HG02981 (cell line): Measurements from ENCODE around the gene CREG1.
"Not testable (repeated sequence)": the region's sequence is repeated elsewhere in the genome, so short reads cannot be mapped to it uniquely, and the experiment has no call there.

Source experiments
- ATAC-seq: cut with Tn5 transposase; IDR thresholded peaks from one replicate; pipeline ENCODE4 v1.9.1; 2021; ENCODE audit warnings: mild to moderate bottlenecking, moderate library complexity; ENCODE audit not compliant: unreplicated experiment

CREG1 gene

GRCh38 chr1:167564612-167565270 is 11.2 kb upstream of the CREG1 start:
- ATAC-seq = no peak

DNA sequence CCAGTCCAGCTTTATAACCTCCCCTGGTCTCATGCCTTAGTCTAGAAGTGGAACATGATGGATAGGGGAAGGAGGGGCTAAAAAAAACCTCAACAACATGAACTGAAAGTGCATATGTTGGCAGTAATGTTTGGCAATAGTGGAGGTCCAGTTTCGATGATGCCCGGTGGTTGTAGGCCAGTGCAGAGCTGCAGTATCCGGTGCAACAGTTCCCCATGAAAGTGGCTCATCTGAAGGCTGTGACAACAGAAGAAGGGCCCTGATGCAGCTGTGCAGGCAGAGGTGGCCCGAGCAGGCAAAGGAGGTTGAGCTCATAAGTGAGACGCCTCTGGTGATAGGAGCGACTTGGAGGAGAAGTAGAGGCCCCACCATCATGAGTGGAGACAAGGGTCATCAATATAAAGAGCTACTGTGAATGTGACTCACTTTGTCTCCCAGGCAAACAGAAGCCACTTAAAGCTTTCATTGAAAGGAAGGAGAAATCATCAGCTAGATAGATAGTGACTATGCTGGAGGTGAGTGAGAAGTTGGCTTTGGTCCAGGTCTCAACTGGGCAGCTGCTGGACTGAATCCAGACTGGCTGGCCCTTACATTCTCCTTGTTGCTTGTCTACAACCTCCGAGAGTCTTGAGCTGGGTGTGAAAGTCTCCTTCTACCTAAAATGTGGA is 10.2 kb upstream of the CREG1 start:
- no peak for ATAC-seq

DNA sequence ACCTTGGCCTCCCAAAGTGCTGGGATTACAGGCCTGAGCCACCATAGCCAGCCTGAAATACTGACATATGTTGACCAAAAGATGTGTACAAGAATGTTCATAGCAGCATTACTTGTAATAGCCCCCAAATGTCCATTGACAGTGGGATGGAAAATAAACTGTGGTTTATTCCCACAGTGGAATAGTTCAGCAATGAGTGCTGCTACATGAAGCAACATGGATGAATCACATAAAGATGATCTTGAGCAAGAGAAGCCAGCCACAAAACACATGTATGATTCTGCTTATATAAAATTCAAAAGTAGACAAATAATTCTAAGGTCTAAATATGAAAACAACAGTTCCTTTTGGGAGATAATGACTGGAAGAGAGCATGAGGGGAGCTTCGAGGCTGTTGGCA is 9.1 kb upstream of the CREG1 start:
- no peak for ATAC-seq

- ATAC-seq = no peak
These were observed 8.2 kb upstream of the CREG1 start for GRCh38 chr1:167561753-167562152.

DNA sequence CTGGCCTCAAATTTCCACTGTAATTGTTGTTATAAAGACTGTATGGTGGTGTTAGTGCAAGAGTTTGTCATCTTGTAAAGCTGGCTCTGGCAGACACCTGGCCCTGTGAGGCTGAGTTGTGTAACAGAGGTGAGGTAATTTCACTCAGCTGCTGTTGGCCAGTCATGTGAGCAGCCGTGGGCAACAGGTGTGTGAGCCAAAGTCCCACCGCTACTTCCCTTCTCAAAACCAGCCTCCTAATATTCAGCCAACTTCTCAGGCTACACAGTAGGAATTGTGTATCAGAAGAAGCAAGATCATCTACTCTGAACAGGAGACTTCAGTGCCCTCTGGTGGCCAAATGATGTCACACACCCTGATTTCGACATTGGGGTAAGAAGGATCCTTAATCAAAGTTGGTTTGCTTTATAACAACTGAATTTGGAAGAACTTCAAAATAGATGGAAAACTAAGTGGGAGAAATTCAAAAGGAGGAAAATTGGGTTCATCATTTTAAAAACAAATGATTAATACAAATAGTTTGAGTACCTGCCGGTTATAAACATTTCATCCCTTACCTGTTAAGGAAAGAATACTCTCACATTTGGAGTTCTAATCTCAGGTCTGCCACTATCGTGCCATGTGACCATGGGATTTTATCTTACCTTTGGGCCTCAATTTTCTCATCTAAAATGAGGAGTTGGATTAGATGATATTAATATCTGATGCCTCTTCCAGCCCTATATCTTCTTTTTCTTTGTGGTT is 2.6 kb upstream of the CREG1 start:
- no peak for ATAC-seq

DNA sequence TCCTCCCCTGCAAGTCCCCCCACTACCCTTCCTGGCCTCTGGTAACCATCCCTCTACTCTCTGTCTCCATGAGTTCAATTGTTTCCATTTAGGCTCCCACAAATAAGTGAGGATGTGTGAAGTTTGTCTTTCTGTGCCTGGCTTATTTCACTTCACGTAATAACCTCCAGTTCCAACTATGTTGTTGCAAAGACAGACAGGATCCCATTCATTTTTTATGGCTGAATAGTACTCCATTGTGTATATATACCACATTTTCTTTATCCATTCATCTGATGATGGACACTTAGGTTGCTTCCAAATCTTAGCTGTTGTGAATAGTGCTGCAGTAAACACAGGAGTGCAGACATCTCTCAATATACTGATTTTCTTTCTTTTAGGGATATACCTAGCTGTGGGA is 1.5 kb upstream of the CREG1 start:
- ATAC-seq = not testable (repeated sequence)

DNA sequence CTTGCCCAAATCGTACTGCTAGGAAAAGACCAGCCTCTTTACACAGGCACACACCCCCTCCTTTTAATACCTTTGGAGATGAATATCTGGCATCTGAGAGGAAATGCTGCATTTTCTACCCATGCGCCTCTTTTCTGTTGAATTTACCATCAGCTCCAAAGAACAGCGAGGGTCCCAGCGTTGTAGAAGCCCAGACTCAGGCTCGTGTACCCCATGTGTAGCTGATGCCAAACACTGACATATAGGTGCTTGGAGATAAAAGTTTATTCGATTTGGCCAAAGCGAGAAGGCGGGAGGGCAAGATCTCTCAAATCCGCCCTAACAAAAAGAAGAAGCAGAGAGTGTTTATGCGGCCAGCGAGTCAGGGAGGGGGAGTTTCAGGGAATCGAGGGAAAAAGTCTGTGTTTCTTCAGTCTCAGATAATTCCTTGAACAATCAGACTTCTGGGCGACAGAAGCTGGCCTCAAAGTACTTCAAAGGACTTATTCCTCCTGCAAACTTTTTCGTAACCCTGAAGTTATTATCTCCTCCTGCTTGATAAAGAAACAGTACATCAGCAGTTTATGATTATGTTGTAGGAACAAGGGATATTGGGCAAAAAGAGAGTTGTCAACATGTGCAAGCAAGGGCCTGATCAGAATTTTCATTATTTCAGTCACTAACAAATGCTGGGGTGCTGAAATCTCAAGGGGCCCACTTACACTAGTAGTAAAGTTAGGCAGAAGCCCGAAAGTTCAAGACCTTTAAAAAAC is 642 bp upstream of the CREG1 start:
- peak; percentile 13 for ATAC-seq

- ATAC-seq = no peak
These were observed 2.2 kb downstream of the CREG1 start for GRCh38 chr1:167551362-167551761.

- no peak for ATAC-seq
These were observed 5.3 kb downstream of the CREG1 start for GRCh38 chr1:167548059-167548932.

- no peak for ATAC-seq
These were observed 6.6 kb downstream of the CREG1 start for GRCh38 chr1:167546935-167547334.

GRCh38 chr1:167545349-167545748 is 8.2 kb downstream of the CREG1 start:
- no peak for ATAC-seq

- no peak for ATAC-seq
These were observed 9.0 kb downstream of the CREG1 start for GRCh38 chr1:167544447-167545093.

- ATAC-seq = no peak
These were observed 10.2 kb downstream of the CREG1 start for GRCh38 chr1:167543199-167543990.

DNA sequence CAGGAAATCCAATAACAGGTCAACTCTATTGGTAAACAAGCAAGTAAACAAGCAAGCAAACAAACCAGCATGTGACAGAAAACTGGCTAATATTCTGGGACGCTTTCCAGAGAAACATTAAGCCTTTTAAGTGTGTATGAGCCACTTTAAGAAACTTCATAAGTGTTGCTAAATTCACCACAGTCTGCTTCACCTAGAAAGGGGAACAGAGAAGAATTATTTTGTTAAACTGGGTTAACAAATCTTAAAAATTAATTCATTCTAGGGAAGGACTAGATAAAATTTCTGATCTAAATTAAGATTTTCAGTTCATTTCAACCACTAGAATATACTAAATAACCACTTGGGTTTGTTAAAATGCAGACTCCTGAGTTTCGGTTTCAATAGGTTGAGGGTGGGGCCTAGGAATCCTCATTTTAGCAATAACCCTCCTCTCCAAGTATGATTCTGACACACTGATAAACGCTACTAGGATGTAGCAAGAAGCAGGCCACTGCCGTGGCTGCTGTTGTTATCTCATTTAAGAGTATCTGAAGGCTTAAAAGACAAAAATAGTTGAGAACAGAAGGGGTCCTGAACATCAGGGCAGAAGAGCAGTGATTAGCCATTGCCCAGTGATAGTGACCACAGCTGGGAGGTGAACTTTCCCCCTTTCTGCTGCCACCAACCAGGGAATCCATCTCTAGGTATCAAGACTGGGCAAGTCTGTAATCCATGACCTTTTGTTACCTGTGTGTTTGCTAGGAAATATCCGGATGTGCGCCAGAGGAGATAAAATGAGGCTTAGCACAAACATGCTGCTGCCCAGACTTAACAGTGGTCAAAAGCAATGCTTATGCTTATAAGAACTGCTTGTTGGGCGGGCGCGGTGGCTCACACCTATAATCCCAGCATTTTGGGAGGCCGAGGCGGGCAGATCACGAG is 11.2 kb downstream of the CREG1 start:
- ATAC-seq = no peak

GRCh38 chr1:167541610-167542009 is 12.0 kb downstream of the CREG1 start:
- no peak for ATAC-seq

- no peak for ATAC-seq
These were observed 12.6 kb downstream of the CREG1 start for GRCh38 chr1:167541003-167541402.

GRCh38 chr1:167538657-167539056 is 14.9 kb downstream of the CREG1 start:
- no peak for ATAC-seq

DNA sequence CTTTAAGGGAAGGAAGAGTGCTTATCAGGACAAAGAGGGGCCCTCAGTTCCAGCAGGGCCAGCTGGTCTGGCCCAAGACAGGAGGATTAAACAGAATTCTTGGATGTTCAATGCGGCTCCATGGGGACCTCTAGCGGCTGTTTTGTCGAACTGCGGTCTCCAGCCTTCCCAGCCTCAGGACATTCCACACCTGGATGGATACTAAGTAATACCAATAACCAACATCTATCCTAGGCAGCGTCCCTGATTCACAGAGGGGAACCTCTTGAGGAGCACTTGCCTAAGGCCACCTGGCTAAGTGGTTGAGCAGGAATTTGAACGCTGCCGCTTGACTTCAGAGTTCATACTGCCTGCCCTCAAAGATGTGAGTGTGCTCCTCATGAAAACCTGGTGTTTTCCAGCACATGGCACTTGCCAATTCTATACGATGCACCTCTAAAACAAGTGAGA is 19.7 kb downstream of the CREG1 start:
- ATAC-seq = no peak
